MM.1S (cell line): ENCODE measurements around the gene GHRH.

ENCODE experiments used
- DNase-seq: peaks from one replicate; pipeline ENCODE4 v3.0.0-alpha.2; 2015
- H2AFZ ChIP-seq: fragments of 300-600 bp; sonication (generic); 2 replicates; pipeline ENCODE4 v1.6.0; 2016; ENCODE audit warnings: antibody characterized with exemption, low read length
- H3F3A ChIP-seq: fragments of 300-600 bp; sonication (generic); 2 replicates; pipeline ENCODE4 v1.6.1; 2016; ENCODE audit warnings: mild to moderate bottlenecking, antibody characterized with exemption, low read length, moderate library complexity, mixed read lengths; ENCODE audit not compliant: insufficient read depth
- H3K27ac ChIP-seq: fragments of 300-600 bp; sonication (generic); 2 replicates; pipeline ENCODE4 v1.5.1; 2016; ENCODE audit warnings: mild to moderate bottlenecking, low read length
- H3K27me3 ChIP-seq: fragments of 300-600 bp; sonication (generic); replicated peaks from 2 replicates; pipeline ENCODE4 v1.6.0; 2016; ENCODE audit warnings: low read length; ENCODE audit not compliant: insufficient read depth
- H3K36me3 ChIP-seq: fragments of 300-600 bp; sonication (generic); replicated peaks from 2 replicates; pipeline ENCODE4 v1.6.1; 2016; ENCODE audit warnings: mild to moderate bottlenecking, low read length, mixed read lengths; ENCODE audit not compliant: insufficient read depth
- H3K4me1 ChIP-seq: fragments of 300-600 bp; sonication (generic); 2 replicates; pipeline ENCODE4 v1.6.1; 2016; ENCODE audit warnings: low read length, mixed read lengths
- H3K4me2 ChIP-seq: fragments of 300-600 bp; sonication (generic); 2 replicates; pipeline ENCODE4 v1.6.0; 2016; ENCODE audit warnings: low read depth, low read length
- H3K4me3 ChIP-seq: fragments of 300-600 bp; sonication (generic); 2 replicates; pipeline ENCODE4 v1.5.1; 2016; ENCODE audit warnings: low read length, mixed read lengths
- H3K79me2 ChIP-seq: fragments of 300-600 bp; sonication (generic); 2 replicates; pipeline ENCODE4 v1.6.1; 2016; ENCODE audit warnings: mixed run types, low read length, mixed read lengths
- H3K9ac ChIP-seq: fragments of 300-600 bp; sonication (generic); 2 replicates; pipeline ENCODE4 v1.6.1; 2016; ENCODE audit warnings: low read length, mixed read lengths
- H3K9me2 ChIP-seq: fragments of 300-600 bp; sonication (generic); replicated peaks from 2 replicates; pipeline ENCODE4 v1.6.1; 2016; ENCODE audit warnings: mild to moderate bottlenecking, low read length, mixed read lengths; ENCODE audit not compliant: insufficient read depth
- H3K9me3 ChIP-seq: fragments of 300-600 bp; sonication (generic); replicated peaks from 2 replicates; pipeline ENCODE4 v1.6.1; 2016; ENCODE audit warnings: mild to moderate bottlenecking, low read length, mixed read lengths; ENCODE audit not compliant: insufficient read depth
- H4K20me1 ChIP-seq: fragments of 300-600 bp; sonication (generic); 2 replicates; pipeline ENCODE4 v1.6.1; 2016; ENCODE audit warnings: mild to moderate bottlenecking, low read length, moderate library complexity, mixed read lengths; ENCODE audit not compliant: insufficient read depth
- CTCF ChIP-seq: fragments of 300-600 bp; sonication (generic); IDR thresholded peaks from 2 replicates; pipeline ENCODE4 v1.5.1; 2016; ENCODE audit warnings: antibody characterized with exemption, low read length, mixed read lengths
- EZH2 ChIP-seq: fragments of 300-600 bp; sonication (generic); optimal IDR thresholded peaks from 2 replicates; pipeline ENCODE3; 2017; ENCODE audit warnings: low read depth, mild to moderate bottlenecking, antibody characterized with exemption, low read length, mixed read lengths
- EZH2phosphoT487 ChIP-seq: fragments of 300-600 bp; sonication (generic); IDR thresholded peaks from 2 replicates; pipeline ENCODE4 v1.6.1; 2018; ENCODE audit warnings: antibody characterized with exemption, low read length

The GHRH gene

GRCh38 chr20:37261714-37262113, at the start of gene GHRH:
Gene GHRH (minus strand): TSS chr20:37261814. CDS start chr20:37256889, 4,925 bp downstream.
- H3K4me1 ChIP-seq, result no peaks in the 10 kb centered on the region
- H4K20me1 ChIP-seq, result no peaks in the 10 kb centered on the region
- no peak within 1 kb of the TSS for H2AFZ ChIP-seq
- TF ChIP-seq EZH2phosphoT487 (no peak), EZH2 (no peak)
- H3K9me2 ChIP-seq, result no peaks in the 10 kb centered on the region
- no peaks in the 10 kb centered on the region for H3K9me3 ChIP-seq
- H3K4me3 ChIP-seq, result no peak within 1 kb of the TSS
- H3K4me2 ChIP-seq, result no peak within 1 kb of the TSS
- H3K9ac ChIP-seq, result no peak within 1 kb of the TSS
- no peak for DNase-seq
- 0 out of 2 replicates have a peak, but pooled peaks cover 8% of the 10 kb centered on the region for H3K27me3 ChIP-seq
- H3K36me3 ChIP-seq, result no peaks in the 10 kb centered on the region
- H3K27ac ChIP-seq, result no peak within 1 kb of the TSS
- H3F3A ChIP-seq, result no peaks in the 10 kb centered on the region
- H3K79me2 ChIP-seq, result no peaks in the 10 kb centered on the region

- Histone ChIP-seq H3K27me3 (no peaks in the 10 kb centered on the region), H3K9me3 (no peaks in the 10 kb centered on the region), H3F3A (peaks cover 17% of the 10 kb centered on the region), H4K20me1 (no peaks in the 10 kb centered on the region), H3K9me2 (no peaks in the 10 kb centered on the region), H3K36me3 (no peaks in the 10 kb centered on the region), H3K4me1 (peaks cover 20% of the 10 kb centered on the region), H3K79me2 (peaks cover 31% of the 10 kb centered on the region), H3K4me3 (no peak overlapping the region), H3K27ac (no peak overlapping the region), H2AFZ (no peak overlapping the region), H3K4me2 (no peak overlapping the region), H3K9ac (no peak overlapping the region)
- no peak for TF ChIP-seq CTCF
- TF ChIP-seq EZH2phosphoT487, result no peak
- TF ChIP-seq EZH2, result no peak
- no peak for DNase-seq
These were observed 49.3 kb upstream of the GHRH start for GRCh38 chr20:37310951-37311350.

GRCh38 chr20:37309936-37310590, 48.4 kb upstream of the GHRH start:
- H3F3A ChIP-seq, result peaks cover 17% of the 10 kb centered on the region
- no peaks in the 10 kb centered on the region for H3K36me3 ChIP-seq
- H3K4me1 ChIP-seq, result peaks cover 20% of the 10 kb centered on the region
- no peaks in the 10 kb centered on the region for H3K9me2 ChIP-seq
- no peaks in the 10 kb centered on the region for H4K20me1 ChIP-seq
- no peaks in the 10 kb centered on the region for H3K27me3 ChIP-seq
- H3K79me2 ChIP-seq, result peaks cover 31% of the 10 kb centered on the region
- TF ChIP-seq EZH2phosphoT487, result no peak
- TF ChIP-seq CTCF, result no peak
- no peaks in the 10 kb centered on the region for H3K9me3 ChIP-seq
- H3K4me3 ChIP-seq, result no peak overlapping the region
- H3K9ac ChIP-seq, result no peak overlapping the region
- DNase-seq, result no peak
- H3K27ac ChIP-seq, result peak overlapping the region; percentile 95; the same call in 1 of the 2 replicates
- no peak overlapping the region for H3K4me2 ChIP-seq
- no peak overlapping the region for H2AFZ ChIP-seq

- 0 out of 2 replicates have a peak overlapping the region, but pooled peaks have one; percentile 18 for H2AFZ ChIP-seq
- H3F3A ChIP-seq, result peaks cover 17% of the 10 kb centered on the region
- DNase-seq, result no peak
- peak overlapping the region; percentile 60 for H3K9ac ChIP-seq
- H3K9me3 ChIP-seq, result no peaks in the 10 kb centered on the region
- H3K4me3 ChIP-seq, result peak overlapping the region; percentile 23
- peak overlapping the region; percentile 82 for H3K4me2 ChIP-seq
- no peaks in the 10 kb centered on the region for H3K9me2 ChIP-seq
- H3K27ac ChIP-seq, result peak overlapping the region; percentile 95
- H3K4me1 ChIP-seq, result peaks cover 20% of the 10 kb centered on the region
- H3K27me3 ChIP-seq, result no peaks in the 10 kb centered on the region
- TF ChIP-seq EZH2 (no peak), CTCF (no peak), EZH2phosphoT487 (no peak)
- H4K20me1 ChIP-seq, result no peaks in the 10 kb centered on the region
- peaks cover 31% of the 10 kb centered on the region for H3K79me2 ChIP-seq
- no peaks in the 10 kb centered on the region for H3K36me3 ChIP-seq
These were observed 47.7 kb upstream of the GHRH start for GRCh38 chr20:37309290-37309689.
